ENCODE measurements around the gene MYADML2.

The MYADML2 gene

GRCh38 chr17:81908793-81909192 is 38.2 kb downstream of the MYADML2 start:
- no peak for DNase-seq

GRCh38 chr17:81907219-81908145 is 39.6 kb downstream of the MYADML2 start:
- no peak for DNase-seq

- no peak for DNase-seq
Measured at GRCh38 chr17:81906476-81907218, 40.4 kb downstream of the MYADML2 start.

GRCh38 chr17:81905993-81906392 is 41.0 kb downstream of the MYADML2 start:
- DNase-seq = no peak

GRCh38 chr17:81905424-81905875 is 41.6 kb downstream of the MYADML2 start:
- no peak for DNase-seq

- DNase-seq = no peak
Measured at GRCh38 chr17:81904600-81905423, 42.2 kb downstream of the MYADML2 start.

- no peak for DNase-seq
Measured at GRCh38 chr17:81903896-81904599, 43.0 kb downstream of the MYADML2 start.

GRCh38 chr17:81903415-81903831 is 43.6 kb downstream of the MYADML2 start:
- DNase-seq = no peak

- no peak for DNase-seq
Measured at GRCh38 chr17:81902653-81903414, 44.2 kb downstream of the MYADML2 start.

GRCh38 chr17:81902023-81902652 is 44.9 kb downstream of the MYADML2 start, which contains the start of gene NPB:
TSS of gene NPB (plus strand) at chr17:81902238. CDS start at chr17:81902278, 40 bp downstream.
- no peak for DNase-seq

- no peak for DNase-seq
Measured at GRCh38 chr17:81901167-81902022, 45.6 kb downstream of the MYADML2 start.

- DNase-seq = no peak
Measured at GRCh38 chr17:81900181-81900820, 46.7 kb downstream of the MYADML2 start.

- DNase-seq = no peak
Measured at GRCh38 chr17:81899514-81900166, 47.4 kb downstream of the MYADML2 start.

GRCh38 chr17:81898885-81899284 is 48.1 kb downstream of the MYADML2 start:
- DNase-seq = no peak

GRCh38 chr17:81898029-81898866 is 48.8 kb downstream of the MYADML2 start:
- no peak for DNase-seq

GRCh38 chr17:81895400-81895799 is 51.6 kb downstream of the MYADML2 start:
- no peak for DNase-seq

- DNase-seq = no peak
Measured at GRCh38 chr17:81891303-81891552, 55.8 kb downstream of the MYADML2 start.
